Keratinocyte (primary cell): ENCODE results near the gene NEK9.

ENCODE experiments used
- CTCF ChIP-seq, 3 experiments: IDR thresholded peaks in 1 of 3; conservative IDR thresholded peaks in 1 of 3; optimal IDR thresholded peaks in 1 of 3; 2 replicates in 2 of 3; 3 replicates in 1 of 3; pipeline versions ENCODE3 to v1.5.1; 2011; ENCODE audit warnings: low read length in 3 of 3, mild to moderate bottlenecking in 3 of 3, moderate library complexity in 2 of 3, control low read depth in 1 of 3, inconsistent platforms in 1 of 3; ENCODE audit not compliant: insufficient read depth in 2 of 3; ENCODE audit errors: extremely low read depth in 1 of 3
- EZH2 ChIP-seq: IDR thresholded peaks from one replicate; pipeline ENCODE4 v1.6.1; 2012; ENCODE audit warnings: inconsistent platforms, mild to moderate bottlenecking, low read length, moderate library complexity

DNA sequence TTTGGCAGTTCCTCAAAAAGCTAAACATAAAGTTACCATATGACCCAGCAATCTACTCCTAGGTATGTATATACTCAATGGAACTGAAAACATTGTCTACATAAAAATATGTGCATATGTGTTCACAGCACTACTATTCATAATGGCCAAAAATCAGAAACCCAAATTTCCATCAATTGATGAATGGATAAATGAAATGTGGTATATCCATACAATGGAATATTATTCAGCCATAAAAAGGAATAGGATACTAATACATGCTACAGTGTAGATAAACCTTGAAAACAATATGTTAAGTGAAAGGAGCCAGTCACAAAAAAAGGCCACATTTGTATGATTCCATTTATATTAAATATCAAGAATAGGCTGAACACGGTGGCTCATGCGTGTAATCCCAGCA lies 66.4 kb downstream of the NEK9 start:
- TF ChIP-seq CTCF (optimal IDR thresholded peaks at IDR 0.05 in 1 of 3, IDR thresholded peaks at IDR 0.05 in 1 of 3, conservative IDR thresholded peaks at IDR 0.05 in 1 of 3; ENCODE audit: extremely low read depth in 1 of 3, insufficient read depth in 2 of 3, low read length in 3 of 3): no peak
- no peak for TF ChIP-seq EZH2
